HG03025 (cell line): ENCODE data around the gene POMGNT1.

ENCODE experiments used
- ATAC-seq: cut with Tn5 transposase; IDR thresholded peaks from one replicate; pipeline ENCODE4 v1.9.1; 2021; ENCODE audit warnings: mild to moderate bottlenecking, moderate library complexity; ENCODE audit not compliant: unreplicated experiment, low FRiP score

Gene POMGNT1

DNA sequence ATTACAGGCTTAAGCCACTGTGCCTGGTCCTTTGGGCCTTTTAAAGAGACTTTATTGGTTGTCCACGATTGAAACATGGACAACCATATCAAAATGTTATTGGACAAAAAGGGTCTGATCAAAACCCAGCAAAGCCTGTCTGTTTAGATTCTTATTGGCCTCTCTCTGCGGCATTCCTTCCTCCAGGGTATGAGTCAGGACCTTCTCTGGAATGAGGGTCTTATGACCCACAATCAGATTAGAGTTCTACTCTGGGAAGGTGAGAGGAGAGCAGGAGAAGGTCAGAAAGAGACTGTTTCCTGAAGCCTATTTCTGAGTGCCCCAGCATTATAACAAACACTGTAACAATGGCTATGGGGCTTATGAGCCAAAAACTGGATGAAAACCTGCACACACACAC is 12.8 kb upstream of the POMGNT1 start:
- no peak for ATAC-seq

DNA sequence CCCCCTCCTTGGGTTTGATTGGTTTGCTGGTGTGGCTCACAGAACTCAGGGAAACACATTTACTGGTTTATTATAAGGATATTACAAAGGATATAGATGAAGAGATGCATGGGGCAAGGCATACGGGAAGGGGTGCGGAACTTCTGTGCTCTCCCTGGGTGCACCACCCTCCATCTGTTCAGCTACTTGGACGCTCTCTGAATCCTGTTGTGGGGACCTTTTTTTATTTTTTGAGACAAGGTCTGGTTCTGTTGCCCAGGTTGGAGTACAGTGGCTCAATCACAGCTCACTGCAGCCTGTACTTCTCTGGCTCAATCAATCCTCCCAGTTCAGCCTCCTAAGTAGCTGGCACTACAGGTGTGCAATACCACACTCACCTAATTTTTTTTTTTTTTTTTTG is 12.3 kb upstream of the POMGNT1 start:
- ATAC-seq: no peak

DNA sequence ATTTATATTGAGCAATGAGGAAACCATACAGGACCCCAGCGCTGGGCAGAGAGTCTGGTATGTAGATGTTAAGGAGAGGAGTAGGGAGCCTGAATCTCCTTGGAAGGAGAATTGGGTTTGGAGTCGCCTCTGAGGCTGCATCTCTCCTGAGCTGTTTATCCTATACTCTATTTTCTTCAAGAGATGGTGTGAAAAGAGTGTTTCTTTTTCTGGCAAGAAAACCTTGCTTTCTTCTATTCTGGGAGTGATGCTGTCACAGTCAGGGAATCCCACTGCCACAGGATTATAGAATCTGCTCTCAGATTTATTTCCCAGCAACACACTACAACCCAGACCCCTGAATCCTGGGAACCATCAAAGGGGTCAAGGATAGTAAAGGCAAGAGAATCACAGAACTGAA is 8.2 kb upstream of the POMGNT1 start:
- no peak for ATAC-seq

DNA sequence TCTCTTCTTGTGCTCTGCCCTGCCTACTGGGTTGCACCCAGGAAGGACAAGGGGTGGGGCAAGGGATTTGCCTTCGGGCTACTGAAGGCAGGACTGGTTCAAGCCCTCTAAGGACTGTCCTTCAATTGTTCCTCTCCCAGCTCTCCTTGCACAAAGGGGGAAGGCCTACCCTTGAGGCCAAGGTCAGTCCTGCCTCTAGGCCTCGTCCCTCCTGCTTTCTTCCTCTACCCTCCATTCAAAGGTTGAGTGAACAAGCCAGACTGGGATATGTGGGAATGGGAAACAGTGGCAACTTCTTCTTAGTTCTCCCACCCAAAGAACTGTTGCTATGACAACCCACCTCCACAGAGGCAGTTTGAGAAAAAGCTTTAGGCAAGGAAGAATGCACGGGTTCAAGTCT is 7.6 kb upstream of the POMGNT1 start:
- ATAC-seq: no peak

DNA sequence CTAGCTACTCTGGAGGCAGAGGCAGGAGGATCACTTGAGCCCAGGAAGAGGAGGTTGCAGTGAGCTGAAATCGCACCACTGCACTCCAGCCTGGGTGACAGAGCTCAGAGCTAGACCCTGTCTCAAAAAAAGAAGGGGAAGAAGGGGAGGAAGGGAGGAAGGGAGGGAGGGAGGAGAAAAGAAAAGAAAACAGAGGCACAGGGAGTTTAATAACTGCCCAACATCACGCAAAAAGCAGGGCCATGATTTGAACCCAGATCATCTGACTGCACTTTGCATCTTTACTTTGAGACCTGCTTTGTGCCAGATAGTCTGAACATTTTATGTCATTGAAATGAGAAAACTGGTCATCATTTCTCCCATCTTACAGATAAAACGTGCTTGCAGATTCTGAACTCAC is 6.9 kb upstream of the POMGNT1 start:
- no peak for ATAC-seq

DNA sequence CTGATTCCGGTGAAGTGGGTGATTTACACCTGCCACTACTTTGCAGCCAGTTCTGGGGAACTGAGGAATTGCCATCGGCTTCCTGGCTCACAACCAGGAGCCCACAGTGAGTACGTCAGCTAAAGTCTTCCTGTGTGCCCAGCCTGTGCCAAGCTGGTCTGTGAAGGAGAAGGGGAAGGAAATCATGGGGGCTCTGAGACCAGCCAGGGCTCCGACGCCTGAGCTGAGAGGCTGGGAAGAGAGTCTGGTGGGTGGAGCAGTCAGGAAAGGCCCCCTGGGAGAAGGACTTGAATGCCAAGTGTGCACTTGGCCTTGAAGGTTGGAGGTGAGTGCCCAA is 6.1 kb upstream of the POMGNT1 start:
- no peak for ATAC-seq

DNA sequence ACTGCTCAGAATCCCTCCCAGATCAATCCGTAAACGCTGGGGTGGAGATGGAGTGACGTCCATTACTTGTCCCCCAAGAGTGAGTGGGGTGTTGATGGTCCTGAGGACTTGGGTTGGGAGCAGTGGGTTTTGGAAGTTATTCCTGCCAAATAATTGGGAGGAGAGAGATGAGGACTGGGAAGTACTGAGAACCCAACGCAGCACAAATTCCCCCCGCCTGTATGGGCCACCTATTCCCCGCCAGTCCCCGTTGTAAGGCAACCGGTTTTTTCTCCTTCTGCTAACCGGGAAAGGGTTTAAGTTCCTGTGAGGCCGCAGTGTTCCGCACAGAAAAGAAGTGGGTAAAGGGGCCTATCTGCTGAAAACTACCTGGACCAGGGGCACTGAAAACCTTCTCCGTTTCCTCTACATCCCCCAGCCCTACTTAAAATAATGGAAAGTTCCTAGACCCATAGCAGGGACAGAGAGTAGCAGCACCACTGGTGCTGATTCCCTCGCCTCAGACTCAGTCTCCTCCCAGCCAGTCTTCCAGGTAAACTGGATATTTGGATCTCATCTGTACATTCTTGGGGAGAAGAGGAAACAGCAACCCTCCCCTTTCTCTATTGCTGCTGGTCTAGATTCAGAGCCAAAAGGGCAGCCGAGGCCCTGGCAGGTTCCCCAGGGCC is 5.6 kb upstream of the POMGNT1 start:
- no peak for ATAC-seq

DNA sequence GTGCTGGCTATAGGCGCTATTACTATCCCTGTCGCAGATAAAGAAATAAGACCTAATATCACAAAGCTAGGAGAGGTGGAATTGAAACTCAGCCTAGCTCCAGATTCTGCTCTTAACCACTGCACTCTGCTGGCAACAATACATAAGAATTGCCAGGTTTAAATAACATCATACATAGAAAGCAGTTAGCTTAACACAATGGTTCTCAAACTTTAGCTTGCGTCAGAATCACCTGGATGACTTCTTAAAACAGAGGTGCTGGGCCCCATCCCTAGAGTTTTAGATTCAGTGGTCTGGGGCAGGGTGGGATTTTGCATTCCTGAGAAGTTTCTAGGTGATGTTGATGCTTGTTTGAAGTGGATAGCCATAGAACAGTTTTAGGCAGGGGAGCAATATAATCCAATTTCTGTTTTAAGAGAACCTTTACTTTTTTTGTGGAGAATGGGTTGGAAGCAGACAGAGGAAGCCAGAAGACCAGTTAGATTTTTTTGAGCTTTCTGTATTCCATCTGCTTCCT is 1.1 kb upstream of the POMGNT1 start:
- ATAC-seq: no peak

DNA sequence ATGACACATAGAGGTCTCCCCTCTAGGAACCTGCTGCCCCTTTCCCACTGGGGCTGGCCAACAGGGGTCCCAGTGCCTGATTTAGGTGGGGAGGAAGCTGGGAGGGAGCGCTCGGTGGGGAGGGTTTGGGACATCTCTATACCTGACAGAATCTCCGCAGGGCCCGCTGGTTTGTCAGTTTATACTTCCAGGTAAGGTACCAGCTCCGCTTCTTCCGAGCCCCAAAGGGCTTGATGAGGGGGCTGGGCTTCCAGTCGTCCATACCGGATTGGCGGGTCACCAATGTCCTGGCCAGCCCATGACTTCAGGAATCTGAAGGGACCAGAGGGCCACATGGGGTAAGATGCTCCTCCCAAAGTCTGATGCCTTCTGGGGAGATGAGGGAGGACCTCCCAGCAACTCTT is 672 bp downstream of the POMGNT1 start:
- no peak for ATAC-seq

DNA sequence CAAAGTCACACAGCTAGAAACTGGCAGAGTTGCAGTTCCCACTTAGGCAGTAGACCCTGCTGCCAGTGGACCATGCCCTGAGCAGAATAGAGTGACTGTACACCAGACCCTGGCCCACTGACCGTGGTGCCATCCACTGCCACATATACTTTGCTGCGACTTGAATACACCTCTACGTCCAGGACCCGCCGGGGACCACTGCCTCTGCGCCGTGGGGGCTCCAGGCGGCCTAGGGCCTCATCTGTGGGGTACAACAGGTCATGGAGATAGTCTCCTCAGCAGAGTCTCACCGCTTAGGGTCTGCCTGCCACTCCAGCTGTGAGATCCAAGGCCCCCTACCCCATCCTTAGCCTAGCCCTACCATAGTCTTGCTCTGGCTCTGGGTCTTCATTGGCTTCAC is 1.6 kb downstream of the POMGNT1 start:
- no peak for ATAC-seq

DNA sequence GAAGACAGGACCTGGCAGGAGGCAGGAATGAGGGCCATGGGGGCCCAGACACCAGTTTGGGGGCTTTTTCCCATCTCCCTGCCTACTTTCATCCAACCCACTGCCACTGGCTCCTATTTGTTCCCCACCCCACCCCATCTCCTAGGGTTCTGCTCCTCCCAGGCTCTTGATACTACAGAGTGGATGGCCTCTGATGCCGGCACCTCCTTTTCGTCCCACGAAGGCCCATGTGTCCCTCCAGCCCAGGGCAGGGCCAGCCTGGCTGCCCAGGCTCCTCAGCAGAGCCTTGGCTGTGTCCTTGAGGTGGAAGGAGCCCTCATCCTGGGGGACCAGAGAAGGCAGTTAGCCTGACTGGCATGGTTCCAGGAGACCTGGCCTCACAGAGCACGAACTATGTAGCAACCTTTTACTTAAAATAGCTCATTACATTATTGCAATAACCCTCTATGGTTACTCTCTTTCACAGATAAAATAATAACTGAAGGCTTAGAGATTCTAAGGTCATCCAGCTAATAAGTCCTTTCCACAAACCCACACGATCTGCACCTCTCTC is 3.5 kb downstream of the POMGNT1 start:
- ATAC-seq: no peak

DNA sequence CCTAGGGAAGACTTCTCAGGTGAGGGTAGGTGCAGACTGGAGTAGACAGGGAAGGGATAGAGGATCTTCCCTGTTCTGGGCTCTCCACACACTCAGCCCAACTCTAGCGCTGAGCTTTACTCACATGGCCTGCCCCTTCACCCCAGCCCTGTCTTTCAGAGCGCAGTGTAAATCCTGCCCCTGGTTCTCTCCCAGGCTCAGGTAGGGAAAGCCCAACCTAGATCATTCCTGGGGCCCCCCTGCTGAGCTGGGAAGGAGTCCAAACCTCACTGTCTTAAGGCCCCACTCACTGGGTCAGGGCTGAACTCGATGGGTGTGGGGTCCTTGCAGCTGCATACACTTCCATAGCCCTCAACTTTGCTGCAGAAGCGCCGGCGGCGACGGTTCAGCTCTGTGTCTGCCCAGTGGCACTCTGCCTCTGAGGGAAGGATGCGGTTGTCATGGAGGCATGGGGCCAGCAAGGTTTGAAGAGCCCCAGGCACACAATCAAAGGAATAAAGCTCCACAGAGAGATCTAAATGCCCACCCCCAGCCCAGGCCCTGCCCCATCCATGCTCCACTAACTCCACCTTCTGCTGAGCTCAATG is 4.2 kb downstream of the POMGNT1 start:
- no peak for ATAC-seq

DNA sequence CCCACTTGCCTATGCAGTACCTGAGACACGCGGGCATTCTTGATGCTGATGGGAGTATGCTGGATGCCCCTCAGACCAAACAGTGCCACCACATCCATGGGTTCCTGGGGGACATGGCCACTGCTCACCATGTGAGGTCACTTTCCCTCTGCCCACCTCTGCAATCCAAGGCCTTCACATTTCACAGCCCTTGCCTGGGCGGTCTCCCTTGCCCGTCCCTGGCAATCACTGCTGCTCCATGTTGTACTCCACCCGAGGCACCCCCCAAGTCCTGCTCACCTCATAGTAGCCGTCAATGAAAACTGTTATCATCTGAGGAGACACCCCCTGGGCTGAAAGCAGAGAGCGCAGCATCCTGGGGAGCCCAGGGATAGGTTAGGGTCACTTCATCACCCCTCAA is 4.9 kb downstream of the POMGNT1 start:
- no peak for ATAC-seq

DNA sequence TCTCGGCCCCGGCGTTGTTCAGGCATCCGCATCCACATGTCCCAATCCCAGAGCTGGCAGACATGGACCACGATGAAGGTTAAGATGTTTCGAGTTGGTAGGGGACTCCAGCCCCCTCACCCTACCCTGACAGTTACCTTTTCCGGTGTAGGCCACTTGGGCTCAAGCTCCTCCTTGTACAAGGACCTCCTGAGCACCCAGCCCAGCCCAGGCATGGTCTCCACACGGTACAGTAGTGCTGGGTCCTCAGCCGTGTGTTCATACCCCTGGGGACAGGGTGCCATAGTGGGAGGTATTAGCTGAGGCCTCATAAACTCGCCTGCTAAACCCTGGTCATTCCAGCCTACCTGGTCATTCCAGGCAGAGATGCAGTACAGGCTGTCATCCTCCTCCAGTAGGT is 6.1 kb downstream of the POMGNT1 start:
- no peak for ATAC-seq

DNA sequence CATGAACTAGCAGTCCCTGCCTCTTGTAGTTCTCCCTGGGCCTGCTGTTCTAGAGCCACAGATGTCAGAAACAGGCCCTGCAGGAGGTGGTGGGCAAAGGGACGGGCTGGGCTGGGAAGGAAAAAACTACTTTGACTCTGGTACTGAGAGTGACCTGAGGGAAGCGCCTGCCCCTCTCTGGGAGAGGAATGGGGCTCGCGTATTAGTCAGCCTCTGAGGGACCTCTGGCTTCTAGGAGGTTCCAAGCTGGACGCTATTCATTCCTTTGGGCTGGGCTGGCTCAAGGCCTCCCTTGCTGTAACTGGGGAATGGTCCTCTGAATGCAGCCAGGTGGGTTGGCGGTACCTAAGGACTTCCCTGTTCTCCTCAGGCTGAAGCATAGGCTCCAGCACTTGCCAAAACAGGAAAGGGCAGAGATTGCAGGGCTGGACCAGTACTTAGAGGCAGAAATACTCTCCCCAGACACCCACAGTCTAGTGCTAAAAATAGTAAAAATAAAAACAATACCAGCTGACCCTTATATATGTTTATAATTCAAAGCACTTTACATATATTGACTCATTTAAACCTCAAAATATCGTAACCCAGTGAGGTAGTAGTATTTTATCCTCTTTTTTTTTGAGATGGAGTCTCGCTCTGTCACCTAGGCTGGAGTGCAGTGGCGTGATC is 7.1 kb downstream of the POMGNT1 start:
- ATAC-seq: no peak

DNA sequence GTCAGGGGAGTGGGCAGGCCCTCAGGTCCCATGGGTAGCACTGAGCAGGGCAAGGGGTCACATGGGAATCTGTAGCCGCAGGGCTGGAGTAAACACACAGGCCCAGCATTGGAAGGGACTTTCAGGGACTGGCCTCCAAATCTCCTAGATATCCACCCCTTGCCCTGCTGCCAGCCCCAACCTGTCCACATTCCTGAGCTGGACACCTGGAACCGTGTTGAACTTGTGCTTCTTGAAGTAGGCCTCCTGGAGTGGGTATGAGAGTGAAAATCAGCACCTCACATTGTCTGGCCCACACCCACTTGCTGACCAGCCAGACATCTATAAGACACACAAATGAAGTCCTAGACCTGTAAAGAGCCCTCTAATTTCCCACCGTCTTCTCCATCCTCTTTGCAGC is 7.7 kb downstream of the POMGNT1 start:
- ATAC-seq: no peak

DNA sequence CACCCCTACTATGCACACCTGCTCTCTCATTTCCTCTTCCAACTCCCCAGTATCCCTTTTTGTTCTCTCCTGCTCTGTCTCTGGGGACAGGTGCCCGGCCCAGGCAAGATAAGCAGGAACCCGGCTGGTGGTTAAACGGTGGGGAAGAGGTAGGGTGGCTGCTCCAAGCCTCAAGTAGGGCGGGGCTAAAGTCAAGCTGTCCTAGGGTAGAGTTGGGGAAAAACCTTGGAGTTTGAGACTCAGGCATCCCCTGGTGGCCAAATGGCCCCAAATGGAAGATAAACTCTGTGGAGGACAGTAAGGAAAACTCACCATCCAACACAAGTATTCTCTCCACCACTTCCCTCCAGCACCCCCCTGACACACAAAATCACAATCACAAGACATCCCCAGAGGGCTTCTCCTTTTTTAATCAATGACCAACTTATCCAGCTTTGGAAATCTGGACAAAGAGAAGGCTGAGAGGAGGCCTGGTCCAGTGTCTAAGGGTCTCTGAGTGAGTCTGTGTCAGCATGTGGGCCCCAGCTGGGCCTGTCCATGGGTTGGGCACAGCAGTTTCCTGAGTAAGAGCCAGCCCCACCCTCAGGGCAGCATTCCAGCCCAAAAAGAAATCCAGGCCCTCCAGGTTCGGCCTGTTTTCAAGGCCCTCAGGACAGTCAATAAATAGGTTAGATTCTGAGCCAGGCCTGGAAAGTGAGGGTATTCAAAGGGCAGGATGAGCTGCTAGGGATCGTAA is 9.8 kb downstream of the POMGNT1 start:
- ATAC-seq: no peak

DNA sequence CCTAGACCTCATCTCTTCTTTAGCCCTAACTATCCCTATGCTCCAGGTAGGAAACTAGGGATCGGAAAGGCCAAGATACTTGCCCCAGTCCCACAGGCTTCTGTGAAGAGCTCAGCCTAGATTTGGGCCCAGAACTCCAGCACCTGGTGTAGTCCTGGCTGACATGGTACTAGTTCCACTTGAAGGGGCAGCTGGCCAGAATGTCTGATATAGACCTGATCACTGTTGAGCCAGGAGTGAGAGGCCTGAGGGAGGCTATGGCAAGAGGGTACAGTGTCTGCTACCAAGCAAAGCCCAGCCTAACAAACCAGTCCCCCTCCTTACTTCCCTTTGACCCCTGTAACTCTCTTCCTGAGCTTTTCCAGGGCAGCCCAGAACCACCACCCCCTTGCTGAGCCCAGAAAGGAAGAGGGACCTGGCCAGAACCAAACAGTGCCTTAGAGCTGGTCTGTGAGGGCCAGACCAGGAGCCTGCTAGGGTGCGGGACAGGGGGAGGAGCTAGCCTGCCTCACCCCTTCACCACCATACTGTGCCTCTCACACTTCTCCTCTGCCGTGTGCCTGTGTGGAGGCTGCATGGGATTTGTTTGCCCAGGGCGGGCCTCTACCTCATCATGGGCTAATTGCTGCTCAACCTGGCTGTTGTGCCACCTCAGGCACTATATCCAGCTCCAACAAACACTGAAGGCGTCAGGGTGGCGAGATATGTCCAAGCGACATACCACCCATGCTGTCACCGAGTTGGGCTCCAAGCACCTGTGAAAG is 10.9 kb downstream of the POMGNT1 start:
- ATAC-seq: no peak

DNA sequence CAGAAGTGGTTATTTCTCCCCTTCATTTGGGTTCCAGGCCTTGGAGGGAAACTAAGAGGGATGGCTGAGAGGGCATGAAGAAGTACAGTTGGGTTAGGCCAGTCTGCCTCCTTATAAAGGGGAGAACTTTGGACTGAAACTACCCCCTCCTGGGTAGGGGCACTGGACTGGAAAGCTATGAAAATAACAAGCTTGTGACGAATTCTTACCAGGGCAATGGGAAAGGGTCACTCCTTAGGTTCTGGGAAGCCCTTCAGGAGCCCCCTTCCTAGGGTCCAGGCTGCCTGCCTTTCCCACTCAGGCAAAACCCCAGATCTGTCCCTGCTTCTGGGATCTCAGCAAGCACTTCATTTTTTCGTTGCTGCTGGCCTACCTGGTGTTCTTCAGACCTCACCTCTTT is 12.2 kb downstream of the POMGNT1 start:
- no peak for ATAC-seq

DNA sequence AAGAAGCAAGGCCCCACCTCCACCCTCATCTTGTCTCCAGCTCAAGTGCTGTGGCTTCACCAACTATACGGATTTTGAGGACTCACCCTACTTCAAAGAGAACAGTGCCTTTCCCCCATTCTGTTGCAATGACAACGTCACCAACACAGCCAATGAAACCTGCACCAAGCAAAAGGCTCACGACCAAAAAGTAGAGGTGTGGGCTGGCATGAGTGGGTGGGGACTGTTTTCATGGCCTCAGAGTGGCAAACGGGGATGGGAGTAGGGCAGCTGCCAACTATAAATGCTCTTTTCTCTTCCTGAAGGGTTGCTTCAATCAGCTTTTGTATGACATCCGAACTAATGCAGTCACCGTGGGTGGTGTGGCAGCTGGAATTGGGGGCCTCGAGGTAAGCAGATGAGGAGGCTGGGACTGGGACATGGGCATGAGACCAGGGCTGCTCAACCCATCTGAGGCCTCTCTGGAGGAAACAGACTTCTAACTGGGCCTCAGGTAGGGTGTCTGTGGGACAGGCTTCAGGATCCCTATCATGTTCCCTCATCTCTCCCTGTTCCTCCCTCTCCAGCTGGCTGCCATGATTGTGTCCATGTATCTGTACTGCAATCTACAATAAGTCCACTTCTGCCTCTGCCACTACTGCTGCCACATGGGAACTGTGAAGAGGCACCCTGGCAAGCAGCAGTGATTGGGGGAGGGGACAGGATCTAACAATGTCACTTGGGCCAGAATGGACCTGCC is 13.1 kb downstream of the POMGNT1 start:
- no peak for ATAC-seq
